Myometrial cell (primary cell): Measurements from ENCODE around the gene TRIM44. TPM values are rescaled to one million over a fixed set of nuclear protein-coding genes. Genes with fewer than 3 reads are reported as not detected.

Experiments used
- total RNA-seq: library from RNA; depleted of rRNA; stranded (reverse); fragments of >200 nt; gene quantifications from 2 replicates; pipeline ENCODE4 v1.2.3, GENCODE V29; 2015

Gene TRIM44
- 15.1 and 32.0 TPM in 2 replicates for total RNA-seq

GRCh38 chr11:35662649-35663407 lies at the start of gene TRIM44:
Gene TRIM44, plus strand, starts transcription at chr11:35662775. Its CDS starts 337 bp downstream, at chr11:35663112.

GRCh38 chr11:35617687-35618496 lies 44.7 kb upstream of the TRIM44 start, which contains the start of gene FJX1:
Gene FJX1, plus strand, starts transcription at chr11:35618460. Its CDS starts 177 bp downstream, at chr11:35618637.

Other genes with a start within 250 kb of the TRIM44 start
- under 0.01 and 0.29 TPM in 2 replicates for gene SLC1A2, start 243.2 kb upstream of the TRIM44 start, total RNA-seq
- gene PAMR1, start 137.2 kb upstream of the TRIM44 start, total RNA-seq: 68.3 and 68.9 TPM in 2 replicates
- gene FJX1, start 44.3 kb upstream of the TRIM44 start, total RNA-seq: 21.6 and 22.2 TPM in 2 replicates